Ammon's horn (tissue), 1 donor: ENCODE results near the gene SRC.
"Not testable (repeated sequence)": the region's sequence is repeated elsewhere in the genome, so short reads cannot be mapped to it uniquely, and the experiment has no call there.

Experiments
- DNase-seq: peaks from one replicate; pipeline ENCODE4 v3.0.0-alpha.2; 2016; ENCODE audit warnings: low spot score

Gene SRC

GRCh38 chr20:37363221-37364012 is 17.5 kb downstream of the SRC start:
- DNase-seq: no peak

DNA sequence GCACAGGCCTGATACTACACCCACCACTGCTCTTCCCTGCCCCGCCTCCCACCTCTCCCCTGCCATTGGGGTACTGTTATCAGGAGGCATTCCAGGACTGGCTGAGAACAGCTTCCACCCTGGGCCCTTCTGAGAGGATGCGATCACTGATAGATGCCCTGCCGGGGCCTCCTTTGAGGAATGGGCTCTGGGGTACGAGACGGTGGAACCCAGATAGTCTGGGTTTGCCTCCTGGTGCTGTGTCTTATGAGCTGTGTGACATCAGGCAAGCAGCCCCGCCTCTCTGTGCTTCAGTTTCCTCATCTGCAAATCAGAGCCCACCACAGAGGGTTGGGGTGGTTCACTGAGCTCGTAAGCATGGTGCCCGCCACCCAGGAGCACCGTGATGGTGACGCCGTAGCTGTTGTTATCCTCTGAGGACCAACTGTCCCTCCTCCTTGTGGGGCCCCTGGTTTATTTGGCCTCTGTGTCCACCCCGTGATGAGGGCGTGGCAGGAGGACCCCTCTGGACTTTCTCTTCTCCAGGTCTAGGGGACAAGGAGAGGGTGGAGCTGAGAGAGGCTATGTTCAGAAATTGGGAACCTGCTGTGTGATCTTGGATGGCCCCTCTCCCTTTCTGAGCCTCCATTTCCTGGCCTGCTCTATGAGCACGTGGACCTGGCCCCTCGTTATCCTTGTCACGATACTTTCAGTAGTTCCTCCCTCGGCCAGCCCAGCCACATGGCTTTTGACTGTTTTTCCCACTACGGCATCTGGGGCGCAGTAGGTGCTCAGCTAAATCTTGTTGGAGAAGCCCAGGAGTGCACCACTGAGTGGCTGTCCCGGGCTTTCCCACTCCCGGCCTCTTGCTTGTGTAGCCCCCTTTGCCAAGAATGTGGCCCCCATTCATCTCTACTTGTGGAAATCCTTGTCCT is 18.3 kb downstream of the SRC start:
- no peak for DNase-seq

DNA sequence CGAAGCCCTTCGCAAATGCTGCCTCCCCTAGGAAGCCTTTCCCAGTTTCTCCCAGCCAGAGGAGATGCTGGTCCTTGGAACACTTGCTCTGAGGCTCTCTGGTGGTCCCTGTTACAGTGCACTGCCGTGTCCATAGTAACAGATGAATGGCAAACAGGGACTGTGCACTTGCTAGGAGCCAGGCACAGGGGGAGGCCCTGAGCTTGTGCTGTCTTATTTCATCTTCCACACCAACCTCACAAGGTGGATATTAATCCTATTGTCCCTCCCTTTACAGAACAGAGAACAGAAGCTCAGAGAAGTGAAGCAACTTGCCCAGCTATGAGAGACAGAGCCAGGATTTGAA is 19.0 kb downstream of the SRC start:
- DNase-seq: no peak

DNA sequence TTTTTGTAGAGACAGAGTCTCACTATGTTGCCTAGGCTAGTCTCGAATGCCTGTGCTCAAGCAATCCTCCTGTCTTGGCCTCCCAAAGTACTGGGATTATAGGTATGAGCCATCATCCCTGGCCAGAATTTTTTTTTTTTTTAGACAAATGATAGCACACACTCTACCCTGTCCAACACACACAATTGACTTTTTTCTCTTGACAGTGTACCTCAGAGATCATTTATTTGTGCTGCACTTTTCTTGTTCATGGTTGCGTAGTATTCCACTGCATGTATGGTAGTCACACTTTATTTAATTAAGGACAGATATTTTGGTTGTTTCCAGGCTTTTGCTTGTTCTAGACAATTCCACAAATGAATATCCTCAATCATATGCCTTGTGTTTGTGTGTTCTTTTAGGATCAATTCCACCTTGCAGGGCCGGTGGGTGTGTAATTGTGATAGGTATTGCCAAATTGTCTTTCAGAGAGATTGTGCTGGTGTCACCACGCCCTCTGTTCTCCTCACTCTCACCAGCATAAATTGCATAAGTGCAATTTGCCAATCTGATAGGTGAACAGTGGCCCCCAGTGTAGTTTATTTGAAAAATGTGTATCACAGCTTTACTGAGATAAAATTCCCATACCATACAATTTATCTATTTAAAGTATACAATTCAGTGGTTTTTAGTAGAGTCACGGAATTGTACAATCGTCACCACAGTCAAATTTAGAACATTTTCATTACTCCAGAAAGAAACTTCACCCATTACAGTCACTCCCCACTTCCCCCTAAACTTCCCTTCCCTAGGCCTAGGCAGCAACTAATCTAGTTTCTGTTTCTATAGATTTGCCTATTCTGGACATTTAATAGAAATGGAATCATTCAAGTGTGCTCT is 20.1 kb downstream of the SRC start:
- DNase-seq: no peak

- DNase-seq: no peak
Observed at GRCh38 chr20:37366743-37367142, 20.8 kb downstream of the SRC start.

DNA sequence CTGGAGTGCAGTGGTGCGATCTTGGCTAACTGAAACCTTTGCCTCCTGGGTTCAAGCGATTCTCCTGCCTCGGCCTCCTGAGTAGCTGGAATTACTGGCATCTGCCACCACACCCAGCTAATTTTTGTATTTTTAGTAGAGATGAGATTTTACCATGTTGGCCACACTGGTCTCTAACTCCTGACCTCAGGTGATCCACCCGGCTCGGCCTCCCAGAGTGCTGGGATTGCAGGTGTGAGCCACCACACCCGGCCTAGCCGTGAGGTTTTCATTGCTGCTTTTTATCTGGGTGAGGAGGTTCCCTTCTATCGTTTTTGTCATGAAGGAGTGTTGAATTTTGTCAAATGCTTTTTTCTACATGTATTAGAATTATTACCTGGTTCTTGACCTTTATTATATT is 23.9 kb downstream of the SRC start:
- DNase-seq: no peak

DNA sequence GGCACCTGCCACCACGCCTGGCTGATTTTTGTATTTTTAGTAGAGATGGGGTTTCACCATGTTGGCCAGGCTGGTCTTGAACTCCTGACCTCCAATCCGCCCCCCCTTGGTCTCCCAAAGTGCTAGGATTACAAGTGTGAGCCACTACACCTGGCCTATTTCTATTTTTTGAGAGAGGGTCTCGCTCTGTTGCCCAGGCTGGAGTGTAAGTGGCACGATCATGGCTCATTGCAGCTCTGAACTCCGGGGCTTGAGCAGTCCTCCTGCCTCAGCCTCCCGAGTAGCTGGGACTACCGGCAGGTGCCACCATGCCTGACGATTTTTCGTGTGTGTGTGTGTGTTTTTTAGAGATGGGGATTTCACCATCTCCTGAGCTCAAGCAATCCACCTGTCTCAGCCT is 25.9 kb downstream of the SRC start:
- not testable (repeated sequence) for DNase-seq

DNA sequence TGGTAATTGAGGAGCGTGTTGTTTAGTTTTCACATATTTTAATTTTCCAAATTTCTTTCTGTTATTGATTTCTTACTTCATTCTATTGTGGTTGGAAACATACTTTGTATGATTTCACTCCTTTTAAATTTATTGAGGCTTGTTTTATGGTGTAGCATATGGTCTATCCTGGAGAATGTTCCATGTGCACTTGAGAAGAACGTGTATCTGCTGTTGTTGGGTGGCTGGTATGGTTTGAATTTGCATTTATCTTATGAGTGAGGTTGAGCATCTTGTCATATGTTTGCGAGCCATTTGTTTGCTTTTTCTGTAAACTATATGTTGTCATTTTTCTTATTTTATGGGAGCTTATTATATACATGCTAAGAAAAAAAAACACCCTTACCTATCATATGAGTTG is 26.5 kb downstream of the SRC start:
- no peak for DNase-seq

GRCh38 chr20:37373020-37373598 is 27.2 kb downstream of the SRC start:
- DNase-seq: no peak

DNA sequence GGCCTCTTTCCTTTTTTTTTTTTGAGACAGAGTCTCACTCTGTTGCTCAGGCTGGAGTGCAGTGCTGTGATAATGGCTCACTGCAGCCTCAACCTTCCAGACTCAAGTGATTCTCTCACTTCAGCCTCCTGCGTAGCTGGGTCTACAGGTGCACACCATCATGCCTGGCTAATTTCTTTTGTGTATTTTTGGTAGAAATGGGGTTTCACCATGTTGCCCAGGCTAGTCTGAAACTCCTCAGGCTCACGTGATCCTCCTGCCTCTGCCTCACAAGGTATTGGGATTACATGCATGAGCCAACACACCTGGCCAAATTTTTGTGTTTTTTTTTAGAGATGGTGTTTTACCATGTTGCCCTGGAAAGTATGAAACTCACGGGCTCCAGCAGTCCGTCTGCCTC is 29.3 kb downstream of the SRC start:
- no peak for DNase-seq

- no peak for DNase-seq
Observed at GRCh38 chr20:37376324-37376723, 30.4 kb downstream of the SRC start.

DNA sequence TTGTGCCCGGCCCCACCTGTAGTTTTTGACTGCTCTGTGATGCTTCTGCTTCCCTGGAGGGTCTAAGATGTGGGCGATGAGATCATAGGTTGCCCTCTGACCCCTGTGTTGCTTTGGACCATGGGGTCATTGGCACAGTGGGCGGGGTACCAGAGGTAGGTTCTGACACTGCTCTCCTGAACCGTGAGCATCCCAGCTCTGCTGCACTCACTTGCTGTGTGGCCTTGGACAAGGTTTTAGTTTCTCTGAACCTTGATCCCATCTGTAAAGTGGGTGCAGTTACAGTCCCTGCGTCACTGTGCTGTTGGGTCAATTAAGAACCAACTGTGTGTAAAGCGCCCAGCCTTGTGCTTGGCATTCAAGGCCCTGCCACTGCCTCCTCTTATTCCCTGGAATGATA is 30.9 kb downstream of the SRC start:
- no peak for DNase-seq

DNA sequence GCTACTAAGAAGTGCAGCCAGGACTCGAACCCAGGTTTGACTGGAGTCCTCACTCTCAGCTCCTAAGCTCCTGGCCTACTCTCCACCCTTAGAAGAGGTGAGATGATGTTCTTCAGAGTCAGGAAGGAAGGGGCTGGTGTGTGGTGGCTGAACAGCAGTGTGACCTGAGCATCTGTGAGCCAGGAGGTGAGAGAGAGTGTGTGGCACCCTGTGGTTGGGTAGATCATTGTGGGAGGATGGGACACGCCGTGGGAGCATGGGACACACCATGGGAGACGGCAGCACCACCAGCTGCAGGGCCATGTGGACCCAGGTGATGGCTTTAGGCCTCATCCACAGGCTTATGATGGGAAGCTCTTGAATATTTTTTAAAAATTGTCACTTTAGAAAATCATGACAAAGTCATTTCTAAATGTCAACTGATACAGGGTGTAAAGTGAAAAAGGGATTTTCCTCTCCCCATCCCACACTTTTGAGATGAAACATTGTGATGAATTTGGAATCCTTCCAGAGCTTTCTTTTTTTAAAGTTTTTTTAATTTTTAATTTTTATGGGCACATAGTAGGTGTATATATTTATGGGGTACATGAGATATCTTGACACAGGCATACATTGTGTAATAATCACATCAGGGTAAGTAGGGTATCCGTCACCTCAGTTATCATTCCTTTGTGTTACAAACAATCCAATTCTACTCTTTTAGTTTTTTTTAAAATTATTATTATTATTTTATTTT is 31.6 kb downstream of the SRC start:
- no peak for DNase-seq

- no peak for DNase-seq
Observed at GRCh38 chr20:37378420-37378784, 32.5 kb downstream of the SRC start.

GRCh38 chr20:37378785-37379598 is 33.1 kb downstream of the SRC start:
- no peak for DNase-seq

GRCh38 chr20:37379967-37380828 is 34.3 kb downstream of the SRC start:
- DNase-seq: no peak

DNA sequence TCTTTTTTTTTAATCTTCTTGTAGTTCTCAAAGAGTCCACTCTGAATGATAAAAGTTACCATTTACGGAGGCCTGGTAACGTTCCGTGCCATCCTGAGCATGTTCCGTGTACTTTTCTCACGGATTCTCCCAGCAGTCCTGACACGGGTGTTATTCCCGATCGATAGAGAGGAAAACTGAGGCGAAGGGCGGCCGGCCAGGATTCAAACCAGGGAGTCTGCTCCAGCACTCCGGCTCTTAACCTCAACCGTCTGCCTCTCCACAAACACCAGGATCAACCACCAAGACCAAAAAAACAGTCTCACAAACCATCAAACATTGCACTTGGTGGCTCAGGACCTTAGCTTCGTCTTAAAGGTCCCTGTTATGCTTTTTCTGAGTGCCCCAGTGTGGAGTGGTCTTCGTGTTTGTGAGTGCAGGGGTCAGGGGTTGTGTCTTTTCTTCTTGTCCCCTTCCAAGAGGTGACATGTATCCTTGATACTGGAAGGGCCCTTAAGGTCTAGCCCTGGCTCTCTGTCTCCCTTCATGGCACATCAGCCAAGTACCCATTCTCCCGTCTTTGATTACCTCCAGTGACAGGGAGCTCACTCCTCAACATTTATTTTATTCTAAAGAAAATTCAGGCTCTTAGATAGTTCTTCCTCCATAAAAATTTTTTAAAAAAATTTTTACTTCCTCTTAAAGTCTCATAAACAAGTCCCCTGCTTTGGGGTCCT is 35.1 kb downstream of the SRC start:
- DNase-seq: no peak

GRCh38 chr20:37381621-37382471 is 35.9 kb downstream of the SRC start:
- no peak for DNase-seq
